NAMALWA (cell line): Measurements from ENCODE around the gene MPZ.
"Not testable (repeated sequence)": the region's sequence is repeated elsewhere in the genome, so short reads cannot be mapped to it uniquely, and the experiment has no call there.

Source experiments
- DNase-seq: peaks from one replicate; pipeline ENCODE4 v3.0.0-alpha.2; 2015; ENCODE audit warnings: low spot score

Gene MPZ

GRCh38 chr1:161299347-161299746 lies 10.4 kb downstream of the MPZ start:
- no peak for DNase-seq

- DNase-seq, result peak; percentile 37
Observed at GRCh38 chr1:161298116-161298515, 11.7 kb downstream of the MPZ start.

GRCh38 chr1:161297415-161297814 lies 12.4 kb downstream of the MPZ start:
- no peak for DNase-seq

- DNase-seq, result no peak
Observed at GRCh38 chr1:161290779-161291178, 19.0 kb downstream of the MPZ start.

- no peak for DNase-seq
Observed at GRCh38 chr1:161287482-161288054, 22.2 kb downstream of the MPZ start.

GRCh38 chr1:161285521-161285920 lies 24.2 kb downstream of the MPZ start:
- DNase-seq, result no peak

GRCh38 chr1:161285113-161285512 lies 24.7 kb downstream of the MPZ start:
- no peak for DNase-seq

- no peak for DNase-seq
Observed at GRCh38 chr1:161282991-161283390, 26.8 kb downstream of the MPZ start.

- DNase-seq, result no peak
Observed at GRCh38 chr1:161274874-161275273, 34.9 kb downstream of the MPZ start.

- no peak for DNase-seq
Observed at GRCh38 chr1:161273402-161273801, 36.4 kb downstream of the MPZ start.

GRCh38 chr1:161267321-161267720 lies 42.4 kb downstream of the MPZ start:
- no peak for DNase-seq

GRCh38 chr1:161266836-161267235 lies 42.9 kb downstream of the MPZ start:
- DNase-seq, result no peak

- DNase-seq, result no peak
Observed at GRCh38 chr1:161266202-161266601, 43.6 kb downstream of the MPZ start.

- no peak for DNase-seq
Observed at GRCh38 chr1:161265305-161265704, 44.5 kb downstream of the MPZ start.

- peak; percentile 65 for DNase-seq
Observed at GRCh38 chr1:161261261-161262235, 48.2 kb downstream of the MPZ start.

- DNase-seq, result no peak
Observed at GRCh38 chr1:161260376-161261260, 49.1 kb downstream of the MPZ start.

- no peak for DNase-seq
Observed at GRCh38 chr1:161259765-161260164, 50.0 kb downstream of the MPZ start.

- no peak for DNase-seq
Observed at GRCh38 chr1:161259345-161259702, 50.4 kb downstream of the MPZ start.

- peak; percentile 42 for DNase-seq
Observed at GRCh38 chr1:161258439-161259344, 51.1 kb downstream of the MPZ start, which contains the start of gene PCP4L1. TSS of gene PCP4L1 (plus strand) at chr1:161258745. CDS start at chr1:161258975, 230 bp downstream.

- DNase-seq, result peak; percentile 35
Observed at GRCh38 chr1:161257109-161257508, 52.7 kb downstream of the MPZ start.

- DNase-seq, result not testable (repeated sequence)
Observed at GRCh38 chr1:161255955-161256520, 53.7 kb downstream of the MPZ start.
